GM21528 (cell line): ENCODE results near the gene ITGA1.
"Not testable (repeated sequence)": the region's sequence is repeated elsewhere in the genome, so short reads cannot be mapped to it uniquely, and the experiment has no call there.

Source experiments
- ATAC-seq: cut with Tn5 transposase; IDR thresholded peaks from one replicate; pipeline ENCODE4 v1.9.1; 2021; ENCODE audit warnings: mild to moderate bottlenecking, moderate library complexity; ENCODE audit not compliant: unreplicated experiment, low FRiP score

The ITGA1 gene

DNA sequence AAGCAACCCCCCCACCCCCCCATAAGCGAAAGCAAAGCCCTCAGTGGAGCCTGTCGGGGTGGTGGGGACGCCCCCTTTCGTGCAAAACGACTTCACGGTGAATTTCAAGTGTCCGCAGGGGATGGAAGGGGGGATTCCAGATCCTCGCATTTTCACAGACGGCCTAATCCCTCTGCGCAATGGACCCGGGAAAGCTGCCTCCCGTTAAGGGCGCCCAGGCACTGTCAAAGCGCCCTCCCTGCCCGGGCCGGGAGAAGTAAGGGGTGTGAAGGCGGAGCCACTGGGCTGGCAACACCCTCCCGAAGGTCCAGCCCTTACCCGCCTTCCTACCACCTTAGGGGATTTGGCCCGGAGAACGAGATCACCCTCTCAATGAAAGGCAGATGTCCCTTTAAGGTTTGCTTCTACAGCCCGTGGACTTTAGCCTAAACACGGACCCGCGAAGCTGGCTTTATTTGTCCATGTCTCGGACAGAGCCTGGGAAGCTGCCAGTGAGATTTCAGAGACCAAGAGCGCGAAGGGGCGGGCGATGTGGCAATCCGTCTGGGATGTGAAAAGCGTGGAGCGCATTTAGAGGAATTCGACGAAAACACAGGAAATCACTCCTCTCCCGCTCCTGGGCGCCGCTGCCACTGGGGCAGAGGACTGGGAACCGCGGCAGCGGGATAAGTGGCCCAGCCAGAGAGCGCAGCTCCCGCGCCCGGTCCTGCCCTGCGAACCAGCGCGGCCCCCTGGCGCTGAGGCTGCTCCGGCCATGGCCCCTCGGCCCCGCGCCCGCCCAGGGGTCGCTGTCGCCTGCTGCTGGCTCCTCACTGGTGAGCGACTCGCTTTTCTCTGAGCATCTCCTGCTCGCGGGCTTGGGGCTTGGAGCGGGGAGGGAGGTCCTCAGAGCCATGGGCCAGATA is at the start of gene ITGA1, which contains the start of gene PELO:
ITGA1 (plus strand) TSS at position 317 of the 905 bp plus-strand sequence; CDS start at position 755, 438 bp downstream.
PELO (plus strand) TSS at position 317 of the 905 bp plus-strand sequence. CDS start 12,479 bp downstream, outside the sequence.
- ATAC-seq, result peak; percentile 80

DNA sequence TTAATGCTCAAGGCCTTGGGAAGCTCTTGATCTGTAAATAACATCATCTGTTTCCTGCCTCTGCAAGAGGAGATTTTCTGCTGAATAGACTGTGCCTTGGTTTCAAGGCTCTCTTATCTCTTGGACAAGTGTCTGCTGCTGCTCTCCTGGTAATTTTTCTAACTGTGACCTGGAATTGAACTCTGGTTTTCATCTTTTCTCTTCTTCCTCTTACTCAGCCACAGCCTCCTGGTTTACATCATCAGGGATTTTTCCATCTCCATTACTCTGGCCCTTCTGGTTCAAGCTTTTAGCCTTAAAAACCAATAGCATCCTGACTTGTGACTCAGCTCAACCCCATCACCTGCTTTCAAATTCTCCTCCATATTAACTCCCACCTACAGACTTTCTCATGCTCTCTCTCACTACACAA is 49.6 kb upstream of the ITGA1 start:
- ATAC-seq, result no peak

DNA sequence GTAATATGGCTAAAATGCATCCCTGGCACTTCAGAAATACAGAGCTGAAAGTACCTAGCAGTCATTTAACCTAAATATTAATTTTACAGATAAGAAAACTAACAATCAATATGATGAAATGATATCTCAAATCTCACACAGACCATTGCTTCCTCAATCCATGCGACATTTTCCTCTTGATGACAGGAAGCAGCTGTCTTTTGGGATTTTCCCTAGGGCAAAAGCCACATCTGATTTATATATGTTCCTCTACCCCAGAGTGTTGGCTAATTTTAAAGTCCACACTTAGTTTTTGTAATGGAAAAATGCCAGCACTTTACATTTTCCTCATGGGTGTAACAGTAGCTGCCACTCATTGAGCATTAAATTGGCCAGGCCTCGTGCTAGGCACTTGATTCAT is 47.7 kb upstream of the ITGA1 start:
- ATAC-seq, result no peak

DNA sequence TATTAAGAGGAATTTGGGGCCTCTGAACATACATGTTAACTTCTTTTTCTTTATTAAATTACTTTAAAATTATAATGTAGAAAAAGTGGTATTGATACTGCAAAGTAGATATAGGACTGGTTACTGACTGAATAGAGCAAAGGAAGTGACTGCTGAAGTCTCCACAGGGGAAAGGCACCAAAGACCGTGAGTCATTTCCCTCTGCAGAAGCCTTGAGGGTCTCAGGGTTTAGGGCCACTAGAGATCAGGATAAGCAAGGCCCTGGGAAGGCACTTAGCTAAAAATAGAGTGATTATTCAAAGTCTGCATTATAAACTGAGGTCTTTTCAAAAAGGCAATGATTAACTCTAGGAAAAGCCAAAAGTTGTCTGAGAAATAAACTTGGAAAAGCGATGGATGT is 44.7 kb upstream of the ITGA1 start:
- no peak for ATAC-seq

DNA sequence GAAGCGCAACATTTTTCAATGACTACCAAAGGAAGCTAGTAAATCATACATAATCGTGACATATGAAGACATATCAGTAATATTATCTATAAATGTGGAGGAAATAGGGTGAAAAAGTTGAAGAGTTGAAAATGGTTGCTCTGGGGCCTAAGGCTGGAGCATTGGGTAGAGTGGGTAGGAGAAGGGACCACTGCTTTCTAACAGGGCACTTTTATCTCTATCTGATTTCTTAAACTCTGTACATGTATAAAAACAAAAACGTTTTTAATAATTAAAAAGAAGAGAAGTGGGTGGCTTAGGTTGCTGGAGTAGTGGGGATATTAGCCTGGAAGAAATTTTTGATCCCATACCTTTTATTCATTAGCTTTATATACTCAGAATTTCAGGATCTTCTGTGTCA is 44.2 kb upstream of the ITGA1 start:
- no peak for ATAC-seq

DNA sequence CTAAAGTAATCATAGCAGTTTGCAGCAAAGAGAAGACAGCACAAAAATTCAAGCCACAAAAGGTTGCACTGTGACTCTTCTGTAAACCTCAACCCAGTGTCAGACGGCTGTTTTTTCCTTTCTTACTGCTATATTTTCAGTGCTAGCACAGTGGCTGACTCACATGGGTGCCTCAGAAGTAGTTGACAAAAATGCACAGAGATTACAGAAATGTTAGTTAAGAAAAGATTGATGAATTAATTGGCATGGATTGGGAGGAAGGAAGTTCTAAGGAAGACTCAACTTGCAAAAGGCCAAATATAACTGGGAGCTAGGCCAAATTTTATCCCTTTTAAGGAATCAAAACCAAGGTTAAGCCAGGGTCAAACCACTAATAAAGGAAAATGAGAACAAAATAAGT is 43.7 kb upstream of the ITGA1 start:
- no peak for ATAC-seq

DNA sequence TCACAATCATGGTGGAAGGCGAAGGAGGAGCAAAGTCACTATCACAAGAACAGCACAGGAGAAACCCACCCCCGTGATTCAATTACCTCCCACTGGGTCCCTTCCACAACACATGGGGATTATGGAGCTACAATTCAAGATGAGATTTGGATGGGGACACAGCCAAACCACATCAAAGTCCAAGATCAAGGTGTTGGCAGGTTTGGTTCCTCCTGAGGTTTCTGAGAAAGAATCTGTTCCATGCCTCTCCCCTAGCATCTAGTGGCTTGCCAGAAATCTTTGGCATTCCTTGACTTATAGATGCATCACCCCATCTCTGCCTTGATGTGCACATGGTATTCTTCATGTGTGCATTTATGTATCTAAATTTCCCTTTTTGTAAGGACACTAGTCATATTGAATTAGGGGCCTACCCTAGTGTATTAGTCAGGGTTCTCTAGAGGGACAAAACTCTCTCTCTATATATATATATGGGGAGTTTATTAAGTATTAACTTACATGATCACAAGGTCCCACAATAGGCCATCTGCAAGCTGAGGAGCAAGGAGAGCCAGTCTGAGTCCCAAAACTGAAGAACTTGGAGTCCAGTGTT is 42.8 kb upstream of the ITGA1 start:
- not testable (repeated sequence) for ATAC-seq

DNA sequence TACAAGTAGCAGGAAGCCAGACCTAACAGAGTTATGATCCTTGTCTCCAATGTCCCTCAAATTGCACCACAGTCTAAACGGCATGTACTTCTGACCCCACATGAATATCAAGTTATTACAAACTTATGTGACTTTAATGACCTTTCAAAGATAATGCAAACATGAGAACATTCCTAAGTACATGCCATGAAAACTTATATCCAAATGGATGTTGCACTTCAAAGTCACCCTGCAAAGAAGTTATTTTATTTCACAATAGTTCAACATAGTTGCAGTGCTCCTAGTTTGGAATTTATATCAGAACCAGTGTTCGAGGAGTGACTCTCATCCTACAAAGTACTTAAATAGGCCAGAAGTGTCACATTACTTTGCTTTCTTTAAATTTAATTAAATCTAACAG is 41.2 kb upstream of the ITGA1 start:
- ATAC-seq, result no peak

DNA sequence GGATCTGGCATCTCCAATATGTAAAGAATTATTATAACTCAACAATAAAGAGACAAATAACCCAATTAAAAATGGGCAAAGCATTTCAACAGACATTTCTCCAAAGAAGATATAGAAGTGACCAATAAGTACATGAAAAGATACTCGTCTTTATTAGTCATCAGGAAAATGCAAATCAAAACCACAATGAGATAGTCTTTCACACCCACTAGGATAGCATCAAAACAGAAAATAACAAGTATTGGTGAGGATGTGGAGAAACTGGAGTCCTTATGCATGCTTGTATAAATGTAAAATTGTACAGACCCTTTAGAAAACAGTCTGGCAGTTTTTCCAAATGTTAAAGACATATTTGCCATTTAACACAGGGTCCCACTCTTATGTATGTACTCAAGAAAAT is 39.1 kb upstream of the ITGA1 start:
- no peak for ATAC-seq

DNA sequence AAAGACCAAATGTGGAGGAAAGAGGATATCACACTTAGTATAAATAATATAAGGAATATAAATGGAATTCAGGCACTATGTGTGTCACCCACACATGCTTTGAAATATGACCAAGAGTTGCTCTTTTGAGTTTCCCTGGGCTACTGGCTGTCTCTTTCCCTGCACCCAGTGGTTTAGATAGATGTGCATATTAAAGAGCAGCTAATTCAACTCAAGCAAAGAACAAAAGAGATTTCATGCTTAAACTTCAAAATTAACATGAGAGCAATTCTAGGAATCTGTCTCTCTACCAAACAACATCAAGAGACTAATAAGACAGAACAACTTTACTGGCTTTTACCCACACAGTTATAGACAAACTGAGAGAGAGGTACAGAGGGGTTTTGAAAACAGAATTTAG is 38.0 kb upstream of the ITGA1 start:
- ATAC-seq, result no peak

DNA sequence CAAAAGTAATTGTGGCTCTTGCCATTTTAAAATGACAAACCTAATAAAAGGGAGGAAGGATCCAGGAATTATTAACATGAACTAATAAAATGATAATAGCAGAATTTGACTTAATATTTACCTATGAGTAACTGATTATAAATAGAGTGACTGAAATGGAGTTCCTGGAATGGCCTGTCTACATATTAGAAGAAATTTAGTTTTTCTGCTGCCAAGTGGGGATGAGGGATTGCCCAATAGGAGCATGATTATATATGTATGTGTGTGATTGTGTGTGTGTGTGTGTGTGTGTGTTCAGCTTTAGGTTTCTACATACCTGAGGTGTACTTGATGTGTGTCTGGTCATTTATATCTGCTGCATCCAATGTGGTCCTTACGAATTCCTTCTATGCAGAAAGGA is 36.6 kb upstream of the ITGA1 start:
- ATAC-seq, result no peak

DNA sequence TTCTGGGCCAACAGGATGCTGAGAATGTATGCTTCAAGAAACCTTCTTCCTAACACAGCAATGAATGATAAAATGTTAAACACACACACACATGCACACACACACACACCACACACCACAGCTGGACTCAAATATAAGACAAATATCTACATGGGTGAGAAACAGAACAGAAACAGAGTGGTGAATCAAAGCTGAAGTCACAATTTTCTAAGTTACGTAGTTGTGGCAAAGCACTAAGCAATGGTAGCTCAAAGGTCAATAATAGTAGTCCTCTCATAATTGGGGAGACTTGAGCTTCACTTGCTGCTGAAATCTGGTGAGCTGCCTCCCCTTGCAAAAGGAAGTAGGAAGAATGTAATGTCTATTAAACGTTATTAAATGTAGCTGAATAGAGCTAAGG is 33.7 kb upstream of the ITGA1 start:
- ATAC-seq, result no peak

DNA sequence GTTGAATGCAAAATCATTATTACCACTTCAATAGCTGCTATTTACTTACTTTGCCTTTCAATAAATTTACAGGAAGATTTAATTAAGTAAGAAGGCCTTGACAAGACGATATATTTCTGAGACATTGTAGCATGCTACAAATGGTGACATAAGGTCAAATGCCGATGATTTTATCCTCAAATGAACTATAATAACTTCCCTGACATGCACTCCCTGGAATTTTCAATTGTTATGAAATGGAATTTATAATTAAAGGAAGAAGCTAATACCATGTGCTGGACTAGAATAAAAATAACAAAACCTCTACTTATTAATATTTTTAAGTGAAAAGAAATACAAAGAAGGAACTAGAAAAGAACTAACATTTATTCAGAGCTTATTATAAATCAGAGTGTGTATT is 30.2 kb upstream of the ITGA1 start:
- ATAC-seq, result no peak

DNA sequence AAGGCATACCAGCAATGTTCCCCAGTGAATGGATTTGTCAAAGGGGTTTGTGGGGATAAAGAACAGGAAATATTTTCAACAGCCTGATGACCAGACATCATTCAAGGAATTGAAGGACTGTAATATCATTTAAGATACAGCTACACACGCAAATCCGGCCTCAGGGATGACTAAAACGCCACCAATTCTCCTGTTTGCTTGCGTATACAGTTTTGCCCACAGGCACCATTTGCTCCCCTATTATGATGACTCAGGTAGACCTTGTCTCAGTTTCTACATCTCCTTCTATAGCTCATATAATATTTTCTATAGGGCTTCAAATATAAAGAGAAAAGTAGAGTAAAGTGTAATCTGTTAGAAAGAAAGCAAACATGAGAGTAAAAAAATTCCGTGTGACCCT is 29.7 kb upstream of the ITGA1 start:
- no peak for ATAC-seq

DNA sequence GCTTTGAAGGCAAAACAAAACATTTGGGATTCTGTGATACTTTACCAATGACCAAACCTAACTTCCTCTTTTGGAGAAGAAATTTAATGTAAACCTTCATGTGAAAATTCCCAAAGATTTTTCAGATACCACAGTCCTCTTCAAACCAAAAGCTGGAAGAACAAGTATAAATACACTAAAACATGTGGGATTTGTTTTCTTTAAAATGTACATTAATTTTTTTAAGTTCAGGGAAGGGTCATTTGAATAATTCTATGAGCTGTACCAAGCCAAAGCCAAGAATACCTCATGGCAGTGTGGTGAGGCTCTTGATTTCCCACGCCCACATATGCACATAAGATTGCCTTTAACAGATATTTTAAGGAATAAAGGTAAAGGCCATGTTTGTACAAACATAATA is 28.4 kb upstream of the ITGA1 start:
- ATAC-seq, result no peak

DNA sequence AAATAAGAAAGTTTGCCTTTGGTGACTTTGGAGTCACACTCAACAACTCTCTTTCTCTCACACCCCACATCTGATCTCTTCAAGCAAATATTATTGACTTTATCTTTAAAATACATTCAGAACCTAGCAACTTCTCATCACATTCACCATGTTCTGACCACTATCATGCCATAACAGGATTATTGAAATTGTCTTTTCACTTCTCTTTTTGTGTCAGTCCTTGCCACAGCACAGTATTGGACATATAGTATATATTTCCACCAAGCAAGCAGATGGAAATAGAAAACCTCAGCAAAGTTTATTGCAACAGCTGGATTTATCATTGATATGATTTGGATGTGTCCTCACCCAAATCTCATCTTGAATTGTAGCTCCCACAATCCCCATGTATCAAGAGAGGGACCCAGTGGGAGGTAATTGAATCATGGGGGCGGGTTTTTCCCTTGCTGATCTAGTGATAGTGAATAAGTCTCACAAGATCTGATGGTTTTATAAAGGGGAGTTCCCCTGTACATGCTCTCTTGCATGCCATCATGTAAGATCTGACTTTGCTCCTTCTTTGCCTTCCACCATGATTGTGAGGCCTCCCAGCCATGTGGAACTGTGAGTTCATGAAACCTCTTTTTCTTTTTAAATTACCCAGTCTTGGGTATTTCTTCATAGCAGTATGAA is 26.9 kb upstream of the ITGA1 start:
- ATAC-seq, result peak; percentile 64

DNA sequence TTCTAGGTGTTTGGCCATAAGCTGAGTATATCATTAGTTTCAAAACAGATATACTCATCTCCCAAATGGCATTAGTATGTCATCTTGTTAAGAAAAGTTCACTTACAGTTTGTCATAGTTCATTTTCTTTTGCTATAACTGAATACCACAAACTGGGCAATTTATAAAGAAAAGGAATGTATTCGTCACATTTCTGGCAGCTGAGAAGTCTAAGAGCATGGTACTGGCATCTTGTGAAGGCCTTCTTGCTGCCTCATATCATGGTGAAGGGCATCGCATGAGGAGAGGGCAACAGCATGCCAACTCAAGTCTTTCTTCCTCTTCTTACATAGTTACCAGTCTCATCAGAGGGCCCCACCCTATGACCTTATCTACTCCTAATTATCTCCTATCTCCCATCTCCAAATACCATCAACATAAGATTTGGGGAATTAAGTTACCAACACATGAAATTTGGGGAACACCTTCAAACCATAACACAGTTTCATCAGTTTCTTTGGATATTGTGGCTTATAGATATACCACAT is 20.4 kb upstream of the ITGA1 start:
- ATAC-seq, result no peak

DNA sequence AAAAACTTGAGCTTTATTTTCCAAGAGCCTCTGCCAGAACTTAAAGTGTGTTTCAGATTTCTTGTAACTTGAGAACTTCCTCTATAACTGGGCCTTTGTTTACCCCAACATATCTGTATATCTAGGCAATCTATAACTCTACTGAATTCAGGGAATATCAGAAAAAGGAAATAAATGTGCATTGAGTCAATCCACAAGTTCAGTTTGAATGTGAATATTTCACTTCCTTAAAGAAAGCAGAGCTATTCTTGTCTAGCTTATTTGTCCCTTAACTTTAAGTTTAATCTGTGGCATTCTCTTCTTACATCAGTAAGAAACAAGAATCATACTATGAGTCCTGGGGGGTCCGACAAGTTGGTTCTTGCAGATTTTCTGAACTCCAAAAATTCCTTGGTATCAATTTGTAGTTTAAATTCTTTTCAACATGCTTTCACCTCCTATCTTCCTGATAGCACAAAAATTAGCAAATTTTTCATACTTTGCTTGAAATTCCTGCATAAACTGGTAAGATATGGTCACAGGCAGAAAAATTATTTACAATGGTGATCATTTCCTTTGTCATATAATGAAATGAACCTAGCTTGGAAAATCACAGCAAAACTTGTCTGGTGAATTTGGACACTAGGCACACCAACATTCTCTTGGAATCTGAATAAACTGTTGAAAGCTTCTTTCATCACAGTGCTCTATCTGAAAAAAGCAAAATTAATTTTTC is 19.8 kb upstream of the ITGA1 start:
- peak; percentile 43 for ATAC-seq

DNA sequence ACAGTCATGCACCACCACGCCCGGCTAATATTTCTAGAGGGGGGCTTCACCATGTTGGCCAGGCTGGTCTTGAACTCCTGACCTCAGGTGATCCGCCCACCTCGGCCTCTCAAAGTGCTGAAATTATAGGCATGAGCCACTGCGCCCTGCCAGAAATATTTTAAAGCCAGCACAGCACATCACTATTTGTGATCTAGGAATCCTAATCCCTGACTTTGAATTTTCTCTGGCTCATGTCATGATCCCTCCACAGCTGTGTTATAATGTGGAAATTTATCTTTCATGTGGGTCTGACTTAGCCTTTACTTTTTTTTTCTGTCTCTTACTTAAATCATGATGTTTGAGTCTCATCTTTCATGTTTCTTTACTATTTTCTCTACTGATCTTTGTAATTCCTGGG is 18.7 kb upstream of the ITGA1 start:
- no peak for ATAC-seq

DNA sequence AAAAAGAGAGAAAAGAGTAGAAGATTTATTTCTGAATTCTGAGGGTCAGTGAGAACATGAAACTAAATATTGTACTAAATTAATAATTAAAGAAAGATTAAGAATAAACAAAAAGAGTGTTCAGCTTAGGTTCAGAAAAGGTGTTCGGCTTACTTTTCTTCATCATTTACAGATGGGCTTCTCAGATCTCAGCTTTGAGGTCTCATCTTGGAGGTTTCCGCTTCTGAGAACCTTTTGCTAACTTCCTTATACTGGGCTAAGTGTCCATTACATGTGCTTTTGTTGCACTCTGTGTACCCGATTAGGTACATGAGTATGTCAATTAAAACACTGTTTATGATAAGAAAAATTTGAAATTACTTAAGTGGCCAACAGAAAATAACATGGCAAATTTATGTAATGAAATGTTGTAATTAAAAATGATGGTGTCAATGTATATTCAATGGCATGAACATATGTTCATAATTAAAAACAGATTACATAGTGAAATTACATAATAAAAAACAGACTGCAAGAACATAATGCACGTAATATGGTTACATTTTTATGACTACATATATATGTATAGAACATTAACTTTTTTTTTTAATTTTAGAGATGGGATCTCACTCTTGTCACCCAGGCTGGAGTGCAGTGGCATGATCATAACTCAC is 17.3 kb upstream of the ITGA1 start:
- no peak for ATAC-seq
